Measurements from ENCODE around the gene TMEM200A. TPM values are rescaled to one million over a fixed set of nuclear protein-coding genes. Genes with fewer than 3 reads are reported as not detected.

The TMEM200A gene
- total RNA-seq, 1 experiment from 2014 or later: 0.10 TPM

- Histone ChIP-seq H3K4me3 (ENCODE audit: low read depth in 2 of 2, low read length in 2 of 2) (no peak overlapping the region), H3K36me3 (ENCODE audit: control insufficient read depth, insufficient read depth, low read length) (no peaks in the 10 kb centered on the region), H3K27me3 (ENCODE audit: control insufficient read depth, insufficient read depth, low read length) (no peaks in the 10 kb centered on the region), H3K27ac (ENCODE audit: low read length) (no peak overlapping the region), H3K9me3 (ENCODE audit: control insufficient read depth, insufficient read depth, low read depth, low read length) (no peaks in the 10 kb centered on the region), H3K4me1 (ENCODE audit: control insufficient read depth, insufficient read depth, low read length) (no peaks in the 10 kb centered on the region)
- intact Hi-C loops (cut with micrococcal nuclease; ENCODE audit: unreplicated experiment) (no loop called here), in situ Hi-C loops (cut with HindIII; ENCODE audit: low pct_unique_long_range_greater_than_20kb, low sequenced_read_pairs) (no loop called here)
- no peak for DNase-seq (ENCODE audit: low read depth, low spot score)
- POLR2A ChIA-PET: no interaction called here
- no TSS peak for BruUV-seq (replicated peaks)
- TF ChIP-seq, protein P1, sequence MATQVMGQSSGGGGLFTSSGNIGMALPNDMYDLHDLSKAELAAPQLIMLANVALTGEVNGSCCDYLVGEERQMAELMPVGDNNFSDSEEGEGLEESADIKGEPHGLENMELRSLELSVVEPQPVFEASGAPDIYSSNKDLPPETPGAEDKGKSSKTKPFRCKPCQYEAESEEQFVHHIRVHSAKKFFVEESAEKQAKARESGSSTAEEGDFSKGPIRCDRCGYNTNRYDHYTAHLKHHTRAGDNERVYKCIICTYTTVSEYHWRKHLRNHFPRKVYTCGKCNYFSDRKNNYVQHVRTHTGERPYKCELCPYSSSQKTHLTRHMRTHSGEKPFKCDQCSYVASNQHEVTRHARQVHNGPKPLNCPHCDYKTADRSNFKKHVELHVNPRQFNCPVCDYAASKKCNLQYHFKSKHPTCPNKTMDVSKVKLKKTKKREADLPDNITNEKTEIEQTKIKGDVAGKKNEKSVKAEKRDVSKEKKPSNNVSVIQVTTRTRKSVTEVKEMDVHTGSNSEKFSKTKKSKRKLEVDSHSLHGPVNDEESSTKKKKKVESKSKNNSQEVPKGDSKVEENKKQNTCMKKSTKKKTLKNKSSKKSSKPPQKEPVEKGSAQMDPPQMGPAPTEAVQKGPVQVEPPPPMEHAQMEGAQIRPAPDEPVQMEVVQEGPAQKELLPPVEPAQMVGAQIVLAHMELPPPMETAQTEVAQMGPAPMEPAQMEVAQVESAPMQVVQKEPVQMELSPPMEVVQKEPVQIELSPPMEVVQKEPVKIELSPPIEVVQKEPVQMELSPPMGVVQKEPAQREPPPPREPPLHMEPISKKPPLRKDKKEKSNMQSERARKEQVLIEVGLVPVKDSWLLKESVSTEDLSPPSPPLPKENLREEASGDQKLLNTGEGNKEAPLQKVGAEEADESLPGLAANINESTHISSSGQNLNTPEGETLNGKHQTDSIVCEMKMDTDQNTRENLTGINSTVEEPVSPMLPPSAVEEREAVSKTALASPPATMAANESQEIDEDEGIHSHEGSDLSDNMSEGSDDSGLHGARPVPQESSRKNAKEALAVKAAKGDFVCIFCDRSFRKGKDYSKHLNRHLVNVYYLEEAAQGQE (IDR thresholded peaks at IDR 0.05; ENCODE audit: insufficient read depth in 1 of 2, low read depth in 2 of 2, low read length in 1 of 2): no peak
- TF ChIP-seq, protein P2, sequence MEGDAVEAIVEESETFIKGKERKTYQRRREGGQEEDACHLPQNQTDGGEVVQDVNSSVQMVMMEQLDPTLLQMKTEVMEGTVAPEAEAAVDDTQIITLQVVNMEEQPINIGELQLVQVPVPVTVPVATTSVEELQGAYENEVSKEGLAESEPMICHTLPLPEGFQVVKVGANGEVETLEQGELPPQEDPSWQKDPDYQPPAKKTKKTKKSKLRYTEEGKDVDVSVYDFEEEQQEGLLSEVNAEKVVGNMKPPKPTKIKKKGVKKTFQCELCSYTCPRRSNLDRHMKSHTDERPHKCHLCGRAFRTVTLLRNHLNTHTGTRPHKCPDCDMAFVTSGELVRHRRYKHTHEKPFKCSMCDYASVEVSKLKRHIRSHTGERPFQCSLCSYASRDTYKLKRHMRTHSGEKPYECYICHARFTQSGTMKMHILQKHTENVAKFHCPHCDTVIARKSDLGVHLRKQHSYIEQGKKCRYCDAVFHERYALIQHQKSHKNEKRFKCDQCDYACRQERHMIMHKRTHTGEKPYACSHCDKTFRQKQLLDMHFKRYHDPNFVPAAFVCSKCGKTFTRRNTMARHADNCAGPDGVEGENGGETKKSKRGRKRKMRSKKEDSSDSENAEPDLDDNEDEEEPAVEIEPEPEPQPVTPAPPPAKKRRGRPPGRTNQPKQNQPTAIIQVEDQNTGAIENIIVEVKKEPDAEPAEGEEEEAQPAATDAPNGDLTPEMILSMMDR (IDR thresholded peaks at IDR 0.05): no peak
- no peak for TF ChIP-seq SIN3A (IDR thresholded peaks at IDR 0.05; ENCODE audit: borderline replicate concordance, insufficient read depth, low read depth, low read length)
- no peak for TF ChIP-seq POLR2AphosphoS5 (IDR thresholded peaks at IDR 0.05; ENCODE audit: low read depth, low read length)
- no peak for TF ChIP-seq TCF7L2 (IDR thresholded peaks at IDR 0.05; ENCODE audit: low read depth, low read length)
- no peak for ATAC-seq
- CTCF ChIA-PET: interaction anchor here (0.7 kb wide), 1 partner anchor 151 kb away, joined by 4 read pairs; no protein-coding TSS in a partner anchor
Measured at GRCh38 chr6:130354322-130354721, 11.5 kb upstream of the TMEM200A start.

DNA sequence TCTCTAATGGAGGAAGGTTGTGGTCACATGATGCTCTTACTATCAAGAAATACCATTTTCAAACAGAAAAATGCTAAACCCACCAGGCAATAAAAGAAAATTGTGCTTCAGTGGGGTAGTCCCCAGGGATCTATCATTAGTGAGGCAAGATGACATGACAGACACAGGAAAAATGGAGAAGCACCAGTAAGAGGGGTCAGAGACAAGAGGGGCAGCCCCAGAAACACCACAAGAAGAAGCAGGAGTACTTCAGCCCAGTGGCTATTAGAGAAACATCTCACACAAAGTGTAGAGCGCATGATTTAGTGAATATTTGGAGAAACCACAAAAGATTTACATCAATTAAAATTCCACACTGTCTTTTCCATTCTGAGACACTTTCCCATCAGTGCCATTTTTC, 10.2 kb upstream of the TMEM200A start:
- in situ Hi-C loops (cut with HindIII; ENCODE audit: low pct_unique_long_range_greater_than_20kb, low sequenced_read_pairs) (no loop called here), intact Hi-C loops (cut with micrococcal nuclease; ENCODE audit: unreplicated experiment) (no loop called here)
- no peak for ATAC-seq
- ChIA-PET POLR2A (interaction anchor here (0.6 kb wide), 1 partner anchor 1272 kb away, joined by 5 read pairs; no protein-coding TSS in a partner anchor), CTCF (no interaction called here)
- Histone ChIP-seq H3K9me3 (ENCODE audit: control insufficient read depth, insufficient read depth, low read depth, low read length) (no peaks in the 10 kb centered on the region), H3K36me3 (ENCODE audit: control insufficient read depth, insufficient read depth, low read length) (no peaks in the 10 kb centered on the region), H3K4me1 (ENCODE audit: control insufficient read depth, insufficient read depth, low read length) (no peaks in the 10 kb centered on the region), H3K4me3 (ENCODE audit: low read depth in 2 of 2, low read length in 2 of 2) (no peak overlapping the region), H3K27ac (ENCODE audit: low read length) (no peak overlapping the region), H3K27me3 (ENCODE audit: control insufficient read depth, insufficient read depth, low read length) (no peaks in the 10 kb centered on the region)
- no peak for DNase-seq (ENCODE audit: low read depth, low spot score)
- BruUV-seq (replicated peaks): no TSS peak
- TF ChIP-seq, protein P1 (IDR thresholded peaks at IDR 0.05; ENCODE audit: insufficient read depth in 1 of 2, low read depth in 2 of 2, low read length in 1 of 2): no peak
- no peak for TF ChIP-seq SIN3A (IDR thresholded peaks at IDR 0.05; ENCODE audit: borderline replicate concordance, insufficient read depth, low read depth, low read length)
- TF ChIP-seq POLR2AphosphoS5 (IDR thresholded peaks at IDR 0.05; ENCODE audit: low read depth, low read length): no peak
- TF ChIP-seq, protein P2 (IDR thresholded peaks at IDR 0.05): no peak
- no peak for TF ChIP-seq TCF7L2 (IDR thresholded peaks at IDR 0.05; ENCODE audit: low read depth, low read length)

Measured in Panc1 (cell line).